ENCODE measurements around the gene DSTN. TPM values are rescaled to one million over a fixed set of nuclear protein-coding genes. Genes with fewer than 3 reads are reported as not detected.

The DSTN gene
- total and polyA plus RNA-seq, 4 donors, result 1,041 to 5,298 (median 2,110) TPM

DNA sequence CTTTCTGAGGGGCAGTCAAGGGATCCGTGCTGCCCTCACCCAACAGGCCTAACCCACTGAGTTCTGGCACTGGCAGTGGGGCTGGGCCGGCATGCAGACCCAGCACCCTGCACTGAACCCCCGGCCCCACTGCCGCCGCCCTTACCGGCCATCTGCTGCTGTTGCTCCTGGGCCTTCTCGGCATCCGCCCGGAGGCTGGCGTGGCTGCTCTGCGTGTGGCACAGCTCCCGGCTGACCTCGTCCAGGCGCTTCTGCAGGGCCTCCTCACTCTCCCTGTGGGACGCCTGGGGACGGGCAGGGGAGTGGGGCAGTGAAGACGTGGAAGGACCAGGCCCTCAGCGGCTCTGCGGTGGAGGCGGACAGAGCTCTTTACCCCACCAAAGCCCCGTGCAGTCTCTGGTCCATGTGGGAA, 59.8 kb downstream of the DSTN start:
- ATAC-seq (ENCODE audit: low FRiP score), result no peak
- 87 to 88% methylated on average over 21 of the region's 21 CpGs for WGBS, 2 donors
- no peaks in the 10 kb centered on the region for H3K9me3 ChIP-seq (ENCODE audit: control insufficient read depth, low read length)
- H3K27ac ChIP-seq (ENCODE audit: low read depth in 1 of 2, low read length in 2 of 2), result no peak overlapping the region
- H3K27me3 ChIP-seq (ENCODE audit: control insufficient read depth in 1 of 2, insufficient read depth in 2 of 2, low read length in 1 of 2), result no peaks in the 10 kb centered on the region
- intact Hi-C loops (cut with DNase I), result no loop called here
- H3K4me3 ChIP-seq (ENCODE audit: low read length in 2 of 2), result no peak overlapping the region
- no peaks in the 10 kb centered on the region for H3K4me1 ChIP-seq (ENCODE audit: control insufficient read depth in 1 of 2, insufficient read depth in 2 of 2, low read length in 2 of 2)
- H3K36me3 ChIP-seq (ENCODE audit: control insufficient read depth in 1 of 2, insufficient read depth in 2 of 2, low read length in 1 of 2), result peaks cover 0 to 2% of the 10 kb centered on the region in 2 donors
- peak in 1 of 2 donors; percentile 46 for DNase-seq

GRCh38 chr20:17630151-17630805, 60.4 kb downstream of the DSTN start:
- H3K27ac ChIP-seq (ENCODE audit: low read depth in 1 of 2, low read length in 2 of 2), result no peak overlapping the region
- 83 to 85% methylated on average over 11 of the region's 11 CpGs for WGBS, 2 donors
- H3K36me3 ChIP-seq (ENCODE audit: control insufficient read depth in 1 of 2, insufficient read depth in 2 of 2, low read length in 1 of 2), result peaks cover 0 to 2% of the 10 kb centered on the region in 2 donors
- ATAC-seq (ENCODE audit: low FRiP score) (no peak), DNase-seq (peak in 1 of 2 donors; percentile 5)
- H3K4me3 ChIP-seq (ENCODE audit: low read length in 2 of 2), result no peak overlapping the region
- no peaks in the 10 kb centered on the region for H3K27me3 ChIP-seq (ENCODE audit: control insufficient read depth in 1 of 2, insufficient read depth in 2 of 2, low read length in 1 of 2)
- H3K9me3 ChIP-seq (ENCODE audit: control insufficient read depth, low read length), result no peaks in the 10 kb centered on the region
- no peaks in the 10 kb centered on the region for H3K4me1 ChIP-seq (ENCODE audit: control insufficient read depth in 1 of 2, insufficient read depth in 2 of 2, low read length in 2 of 2)
- intact Hi-C loops (cut with DNase I), result no loop called here

GRCh38 chr20:17630806-17631195, 60.9 kb downstream of the DSTN start:
- whole genome bisulfite sequencing, 2 donors, result 86 to 89% methylated on average over 6 of the region's 6 CpGs
- ATAC-seq (ENCODE audit: low FRiP score), result no peak

GRCh38 chr20:17631576-17632319, 61.9 kb downstream of the DSTN start:
- no peaks in the 10 kb centered on the region for H3K4me1 ChIP-seq (ENCODE audit: control insufficient read depth in 1 of 2, insufficient read depth in 2 of 2, low read length in 2 of 2)
- WGBS, 2 donors, result 86 to 87% methylated on average over 9 of the region's 9 CpGs
- intact Hi-C loops (cut with DNase I), result no loop called here
- peaks cover 0 to 2% of the 10 kb centered on the region in 2 donors for H3K36me3 ChIP-seq (ENCODE audit: control insufficient read depth in 1 of 2, insufficient read depth in 2 of 2, low read length in 1 of 2)
- DNase-seq, result no peak
- H3K9me3 ChIP-seq (ENCODE audit: control insufficient read depth, low read length), result no peaks in the 10 kb centered on the region
- no peak overlapping the region for H3K27ac ChIP-seq (ENCODE audit: low read depth in 1 of 2, low read length in 2 of 2)
- ATAC-seq (ENCODE audit: low FRiP score), result no peak
- no peak overlapping the region for H3K4me3 ChIP-seq (ENCODE audit: low read length in 2 of 2)
- H3K27me3 ChIP-seq (ENCODE audit: control insufficient read depth in 1 of 2, insufficient read depth in 2 of 2, low read length in 1 of 2), result no peaks in the 10 kb centered on the region

More at GRCh38 chr20:17630806-17631195, 60.9 kb downstream of the DSTN start:
- Histone ChIP-seq H3K27ac (ENCODE audit: low read depth in 1 of 2, low read length in 2 of 2) (no peak overlapping the region), H3K9me3 (ENCODE audit: control insufficient read depth, low read length) (no peaks in the 10 kb centered on the region), H3K4me1 (ENCODE audit: control insufficient read depth in 1 of 2, insufficient read depth in 2 of 2, low read length in 2 of 2) (no peaks in the 10 kb centered on the region), H3K36me3 (ENCODE audit: control insufficient read depth in 1 of 2, insufficient read depth in 2 of 2, low read length in 1 of 2) (peaks cover 0 to 2% of the 10 kb centered on the region in 2 donors), H3K27me3 (ENCODE audit: control insufficient read depth in 1 of 2, insufficient read depth in 2 of 2, low read length in 1 of 2) (no peaks in the 10 kb centered on the region), H3K4me3 (ENCODE audit: low read length in 2 of 2) (no peak overlapping the region)
- peak in 1 of 2 donors; percentile 17 for DNase-seq
- intact Hi-C loops (cut with DNase I), result no loop called here

DNA sequence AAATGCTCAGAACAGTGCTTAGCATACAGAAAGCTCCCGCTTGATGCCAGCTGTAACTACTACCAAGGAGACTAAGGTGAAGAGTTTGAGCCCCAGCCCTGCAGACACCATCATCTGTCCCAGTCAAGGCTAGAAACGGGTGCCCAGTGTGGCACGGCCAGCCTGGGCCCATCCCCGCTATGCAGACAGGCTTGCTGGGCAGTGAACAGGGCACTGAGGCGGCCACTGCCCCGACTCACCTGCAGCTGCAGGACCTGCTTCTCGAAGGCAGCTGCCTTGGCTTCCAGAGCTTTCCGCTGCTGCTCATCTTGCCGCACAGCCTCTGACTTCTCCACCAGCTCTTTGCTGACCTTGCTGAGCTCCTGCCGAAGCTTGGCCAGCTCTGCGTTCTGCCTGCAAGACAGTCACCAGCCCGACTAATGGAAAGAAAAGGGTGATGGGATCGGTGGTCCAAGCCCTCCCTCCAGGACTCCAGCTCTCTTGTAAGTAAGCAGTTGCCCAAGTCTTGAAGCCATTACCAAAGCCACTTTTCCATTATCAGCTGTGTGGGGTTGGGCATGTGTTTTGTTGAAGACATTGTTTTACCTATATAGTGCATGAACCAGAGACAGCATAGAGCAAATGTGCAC, 63.5 kb downstream of the DSTN start:
- ATAC-seq (ENCODE audit: low FRiP score), result no peak
- Histone ChIP-seq H3K36me3 (ENCODE audit: control insufficient read depth in 1 of 2, insufficient read depth in 2 of 2, low read length in 1 of 2) (peaks cover 0 to 2% of the 10 kb centered on the region in 2 donors), H3K9me3 (ENCODE audit: control insufficient read depth, low read length) (no peaks in the 10 kb centered on the region)

GRCh38 chr20:17633850-17634500, 64.1 kb downstream of the DSTN start:
- intact Hi-C loops (cut with DNase I), result no loop called here
- Histone ChIP-seq H3K27ac (ENCODE audit: low read depth in 1 of 2, low read length in 2 of 2) (peak overlapping the region in 1 of 2 donors; percentile 19), H3K36me3 (ENCODE audit: control insufficient read depth in 1 of 2, insufficient read depth in 2 of 2, low read length in 1 of 2) (peaks cover 0 to 2% of the 10 kb centered on the region in 2 donors), H3K27me3 (ENCODE audit: control insufficient read depth in 1 of 2, insufficient read depth in 2 of 2, low read length in 1 of 2) (no peaks in the 10 kb centered on the region), H3K9me3 (ENCODE audit: control insufficient read depth, low read length) (no peaks in the 10 kb centered on the region), H3K4me3 (ENCODE audit: low read length in 2 of 2) (no peak overlapping the region), H3K4me1 (ENCODE audit: control insufficient read depth in 1 of 2, insufficient read depth in 2 of 2, low read length in 2 of 2) (no peaks in the 10 kb centered on the region)
- ATAC-seq (ENCODE audit: low FRiP score) (no peak), DNase-seq (peak in 1 of 2 donors; percentile 48)
- WGBS, 2 donors, result 46 to 48% methylated on average over 18 of the region's 18 CpGs

More for the DNA sequence above, 63.5 kb downstream of the DSTN start:
- 90 to 92% methylated on average over 13 of the region's 13 CpGs for WGBS, 2 donors
- peak in 1 of 2 donors; percentile 42 for DNase-seq
- no peak overlapping the region for H3K27ac ChIP-seq (ENCODE audit: low read depth in 1 of 2, low read length in 2 of 2)
- H3K27me3 ChIP-seq (ENCODE audit: control insufficient read depth in 1 of 2, insufficient read depth in 2 of 2, low read length in 1 of 2), result no peaks in the 10 kb centered on the region
- intact Hi-C loops (cut with DNase I), result no loop called here
- no peak overlapping the region for H3K4me3 ChIP-seq (ENCODE audit: low read length in 2 of 2)
- H3K4me1 ChIP-seq (ENCODE audit: control insufficient read depth in 1 of 2, insufficient read depth in 2 of 2, low read length in 2 of 2), result no peaks in the 10 kb centered on the region

GRCh38 chr20:17634661-17635331, 64.9 kb downstream of the DSTN start:
- DNase-seq, result peak in 1 of 2 donors; percentile 85
- Histone ChIP-seq H3K4me1 (ENCODE audit: control insufficient read depth in 1 of 2, insufficient read depth in 2 of 2, low read length in 2 of 2) (no peaks in the 10 kb centered on the region), H3K9me3 (ENCODE audit: control insufficient read depth, low read length) (no peaks in the 10 kb centered on the region), H3K27ac (ENCODE audit: low read depth in 1 of 2, low read length in 2 of 2) (no peak overlapping the region), H3K36me3 (ENCODE audit: control insufficient read depth in 1 of 2, insufficient read depth in 2 of 2, low read length in 1 of 2) (peaks cover 0 to 2% of the 10 kb centered on the region in 2 donors), H3K27me3 (ENCODE audit: control insufficient read depth in 1 of 2, insufficient read depth in 2 of 2, low read length in 1 of 2) (no peaks in the 10 kb centered on the region), H3K4me3 (ENCODE audit: low read length in 2 of 2) (no peak overlapping the region)
- ATAC-seq (ENCODE audit: low FRiP score), result peak; percentile 75
- WGBS, 2 donors, result 20 to 22% methylated on average over 13 of the region's 13 CpGs
- intact Hi-C loops (cut with DNase I), result no loop called here

Measured in aorta (tissue), 5 donors.